SK-N-SH (cell line): ENCODE data around the gene NR6A1. TPM values are rescaled to one million over a fixed set of nuclear protein-coding genes. Genes with fewer than 3 reads are reported as not detected.

Experiments
- CTCF ChIA-PET: fragments of 300-600, 350-600 bp; formaldehyde crosslinking; extraction: SDS; loops from one replicate; lab custom pipeline; 2021; lab: Yijun Ruan, JAX
- POLR2A ChIA-PET: fragments of 350-600 bp; sonication (Branson Sonifier 250); formaldehyde crosslinking; extraction: SDS; loops from one replicate; lab custom pipeline; 2020; ENCODE audit warnings: antibody characterized with exemption, inconsistent platforms; lab: Yijun Ruan, JAX
- DNase-seq: peaks from one replicate; pipeline ENCODE4 v3.0.0; 2012
- H2AFZ ChIP-seq: fragments of 200-600 bp; sonication (generic); 2 replicates; pipeline ENCODE4 v1.8.1; 2016; ENCODE audit warnings: antibody characterized with exemption, mild to moderate bottlenecking, low read depth
- H3F3A ChIP-seq: fragments of 200-600 bp; sonication (generic); replicated peaks from 2 replicates; pipeline ENCODE3; 2016; ENCODE audit warnings: antibody characterized with exemption, mild to moderate bottlenecking; ENCODE audit not compliant: insufficient read depth
- H3K27ac ChIP-seq, 2 experiments: fragments of 200-500 bp in 1 of 2; fragments of 200-600 bp in 1 of 2; sonication (Bioruptor generic) in 1 of 2; sonication (generic), shearing (Covaris generic) in 1 of 2; 2 replicates each; pipeline versions ENCODE4 v1.5.1 to v1.6.1; 2014 to 2016; ENCODE audit warnings: low read depth in 2 of 2, inconsistent platforms in 1 of 2, low read length in 1 of 2, mild to moderate bottlenecking in 1 of 2, mixed read lengths in 1 of 2
- H3K27me3 ChIP-seq: fragments of 200-600 bp; sonication (generic), shearing (Covaris generic); 2 replicates; pipeline ENCODE4 v1.6.1; 2016; ENCODE audit warnings: mixed run types; ENCODE audit not compliant: insufficient read depth
- H3K36me3 ChIP-seq, 2 experiments: fragments of 200-500 bp in 1 of 2; fragments of 200-600 bp in 1 of 2; sonication (Bioruptor generic) in 1 of 2; sonication (generic) in 1 of 2; replicated peaks in 1 of 2; 2 replicates each; pipeline versions ENCODE3 to v1.5.1; 2014 to 2016; ENCODE audit warnings: low read length in 1 of 2, mild to moderate bottlenecking in 1 of 2; ENCODE audit not compliant: insufficient read depth in 2 of 2, control insufficient read depth in 1 of 2
- H3K4me1 ChIP-seq, 2 experiments: fragments of 200-500 bp in 1 of 2; fragments of 200-600 bp in 1 of 2; sonication (Bioruptor generic) in 1 of 2; sonication (generic), shearing (Covaris generic) in 1 of 2; 2 replicates each; pipeline versions ENCODE4 v1.5.1 to v1.6.1; 2014 to 2016; ENCODE audit warnings: low read depth in 1 of 2, low read length in 1 of 2, mixed run types in 1 of 2; ENCODE audit not compliant: insufficient read depth in 2 of 2, control insufficient read depth in 1 of 2
- H3K4me2 ChIP-seq: fragments of 200-600 bp; sonication (generic), shearing (Covaris generic); 2 replicates; pipeline ENCODE4 v1.6.1; 2017; ENCODE audit warnings: mixed run types
- H3K4me3 ChIP-seq, 2 experiments: fragments of 200-500 bp in 1 of 2; fragments of 200-600 bp in 1 of 2; sonication (Bioruptor generic) in 1 of 2; sonication (generic), shearing (Covaris generic) in 1 of 2; 2 replicates each; pipeline versions ENCODE4 v1.5.1 to v1.8.1; 2014 to 2016; ENCODE audit warnings: low read depth in 2 of 2, inconsistent platforms in 1 of 2, low read length in 1 of 2, mild to moderate bottlenecking in 1 of 2, mixed read lengths in 1 of 2, moderate library complexity in 1 of 2
- H3K79me2 ChIP-seq: fragments of 200-600 bp; sonication (generic); 2 replicates; pipeline ENCODE4 v1.8.1; 2017; ENCODE audit warnings: mild to moderate bottlenecking; ENCODE audit not compliant: insufficient read depth
- H3K9ac ChIP-seq: fragments of 200-600 bp; sonication (generic); 2 replicates; pipeline ENCODE4 v1.6.1; 2017; ENCODE audit warnings: mixed run types
- H3K9me2 ChIP-seq: fragments of 200-600 bp; sonication (generic); 2 replicates; pipeline ENCODE4 v1.6.1; 2017; ENCODE audit warnings: mixed run types
- H3K9me3 ChIP-seq: fragments of 200-600 bp; sonication (generic); 2 replicates; pipeline ENCODE4 v1.6.1; 2017; ENCODE audit warnings: mixed run types, mild to moderate bottlenecking, moderate library complexity
- H4K20me1 ChIP-seq: fragments of 200-600 bp; sonication (generic); 2 replicates; pipeline ENCODE4 v1.6.1; 2017; ENCODE audit warnings: mild to moderate bottlenecking, mixed run types; ENCODE audit not compliant: insufficient read depth
- CHD2 ChIP-seq: fragments of 150-350 bp; IDR thresholded peaks from 2 replicates; pipeline ENCODE4 v1.6.1; 2018; ENCODE audit warnings: low read length; ENCODE audit not compliant: partially characterized antibody
- EP300 ChIP-seq, 2 experiments: IDR thresholded peaks; 2 replicates each; pipeline versions ENCODE4 v1.4.0 to v1.6.1; 2012; ENCODE audit warnings: borderline replicate concordance in 1 of 2, low read depth in 1 of 2, low read length in 1 of 2
- EZH2phosphoT487 ChIP-seq: fragments of 200-600 bp; sonication (generic); IDR thresholded peaks from 2 replicates; pipeline ENCODE4 v1.6.1; 2017; ENCODE audit warnings: low read depth, mixed run types, mild to moderate bottlenecking, antibody characterized with exemption, moderate library complexity, borderline replicate concordance
- FOXM1 ChIP-seq: IDR thresholded peaks from 2 replicates; pipeline ENCODE4 v1.4.0; 2012; ENCODE audit warnings: low read depth, mild to moderate bottlenecking
- GATA2 ChIP-seq: sonication (generic); formaldehyde crosslinking; IDR thresholded peaks from 2 replicates; pipeline ENCODE4 v1.5.0; 2020; ENCODE audit warnings: mild to moderate bottlenecking, missing genetic modification reagents
- JUND ChIP-seq: IDR thresholded peaks from 2 replicates; pipeline ENCODE4 v1.4.0; 2012
- MEF2A ChIP-seq: IDR thresholded peaks from 2 replicates; pipeline ENCODE4 v1.4.0; 2012; ENCODE audit warnings: low read depth, borderline replicate concordance
- NFIC ChIP-seq: IDR thresholded peaks from 2 replicates; pipeline ENCODE4 v1.4.0; 2012; ENCODE audit warnings: borderline replicate concordance
- POLR2AphosphoS5 ChIP-seq: IDR thresholded peaks from 2 replicates; pipeline ENCODE4 v1.6.1; 2012; ENCODE audit warnings: low read depth, low read length
- RCOR1 ChIP-seq: fragments of 150-350 bp; IDR thresholded peaks from 2 replicates; pipeline ENCODE4 v1.6.1; 2017; ENCODE audit warnings: antibody characterized with exemption, low read length
- ZBTB33 ChIP-seq: IDR thresholded peaks from 2 replicates; pipeline ENCODE4 v1.4.0; 2012; ENCODE audit warnings: low read depth, borderline replicate concordance
- WGBS: methylation state at CpG from one replicate; pipeline ENCODE4 v1.1.6; 2017; ENCODE audit warnings: low lambda C conversion rate; 5-methylcytosine and 5-hydroxymethylcytosine counted together
- polyA plus RNA-seq, 3 experiments: library from polyadenylated mRNA; depleted of rRNA; stranded (reverse); fragments of >200 nt; gene quantifications; 2 replicates each; pipeline ENCODE4 v1.2.3, GENCODE V29; 2012
- TF ChIP-seq, protein P1 (sequence below): fragments of 150-350 bp; IDR thresholded peaks from 2 replicates; pipeline ENCODE4 v1.6.1; 2016; ENCODE audit warnings: mild to moderate bottlenecking, low read depth, low read length
- TF ChIP-seq, protein P2 (sequence below): fragments of 200-600 bp; sonication (generic); IDR thresholded peaks from 2 replicates; pipeline ENCODE4 v1.6.1; 2017; ENCODE audit warnings: antibody characterized with exemption, mild to moderate bottlenecking, moderate library complexity
- TF ChIP-seq, protein P3 (sequence below): fragments of 150-350 bp; IDR thresholded peaks from 2 replicates; pipeline ENCODE4 v1.6.1; 2017; ENCODE audit warnings: antibody characterized with exemption, low read length, low read depth, borderline replicate concordance

Gene NR6A1
- polyA plus RNA-seq, 1 of the 3 experiments (the other 2 are of a cell fraction): 1.2 TPM

- Histone ChIP-seq H3K9ac (no peak overlapping the region), H3K79me2 (no peaks in the 10 kb centered on the region), H3K9me2 (no peaks in the 10 kb centered on the region), H3F3A (peaks cover 6% of the 10 kb centered on the region), H3K27me3 (no peaks in the 10 kb centered on the region), H3K4me2 (no peak overlapping the region), H2AFZ (no peak overlapping the region), H3K27ac (no peak overlapping the region), H4K20me1 (no peaks in the 10 kb centered on the region), H3K36me3 (no peaks in the 10 kb centered on the region), H3K4me3 (no peak overlapping the region), H3K4me1 (peaks cover 4 to 15% of the 10 kb centered on the region in 2 experiments; a peak in 3 of 4 replicates), H3K9me3 (no peaks in the 10 kb centered on the region)
- TF ChIP-seq MEF2A (no peak), EZH2phosphoT487 (no peak), RCOR1 (no peak), CHD2 (no peak), POLR2AphosphoS5 (no peak), ZBTB33 (no peak), GATA2 (0 out of 2 replicates have a peak, but pooled peaks have one; percentile 16), JUND (no peak), NFIC (peak; percentile 12; the same call in 1 of the 2 replicates), EP300 (IDR thresholded peaks at IDR 0.05; ENCODE audit: borderline replicate concordance in 1 of 2, low read depth in 1 of 2, low read length in 1 of 2) (no peak), FOXM1 (no peak)
- TF ChIP-seq, protein P1, sequence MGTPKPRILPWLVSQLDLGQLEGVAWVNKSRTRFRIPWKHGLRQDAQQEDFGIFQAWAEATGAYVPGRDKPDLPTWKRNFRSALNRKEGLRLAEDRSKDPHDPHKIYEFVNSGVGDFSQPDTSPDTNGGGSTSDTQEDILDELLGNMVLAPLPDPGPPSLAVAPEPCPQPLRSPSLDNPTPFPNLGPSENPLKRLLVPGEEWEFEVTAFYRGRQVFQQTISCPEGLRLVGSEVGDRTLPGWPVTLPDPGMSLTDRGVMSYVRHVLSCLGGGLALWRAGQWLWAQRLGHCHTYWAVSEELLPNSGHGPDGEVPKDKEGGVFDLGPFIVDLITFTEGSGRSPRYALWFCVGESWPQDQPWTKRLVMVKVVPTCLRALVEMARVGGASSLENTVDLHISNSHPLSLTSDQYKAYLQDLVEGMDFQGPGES: no peak
- TF ChIP-seq, protein P2, sequence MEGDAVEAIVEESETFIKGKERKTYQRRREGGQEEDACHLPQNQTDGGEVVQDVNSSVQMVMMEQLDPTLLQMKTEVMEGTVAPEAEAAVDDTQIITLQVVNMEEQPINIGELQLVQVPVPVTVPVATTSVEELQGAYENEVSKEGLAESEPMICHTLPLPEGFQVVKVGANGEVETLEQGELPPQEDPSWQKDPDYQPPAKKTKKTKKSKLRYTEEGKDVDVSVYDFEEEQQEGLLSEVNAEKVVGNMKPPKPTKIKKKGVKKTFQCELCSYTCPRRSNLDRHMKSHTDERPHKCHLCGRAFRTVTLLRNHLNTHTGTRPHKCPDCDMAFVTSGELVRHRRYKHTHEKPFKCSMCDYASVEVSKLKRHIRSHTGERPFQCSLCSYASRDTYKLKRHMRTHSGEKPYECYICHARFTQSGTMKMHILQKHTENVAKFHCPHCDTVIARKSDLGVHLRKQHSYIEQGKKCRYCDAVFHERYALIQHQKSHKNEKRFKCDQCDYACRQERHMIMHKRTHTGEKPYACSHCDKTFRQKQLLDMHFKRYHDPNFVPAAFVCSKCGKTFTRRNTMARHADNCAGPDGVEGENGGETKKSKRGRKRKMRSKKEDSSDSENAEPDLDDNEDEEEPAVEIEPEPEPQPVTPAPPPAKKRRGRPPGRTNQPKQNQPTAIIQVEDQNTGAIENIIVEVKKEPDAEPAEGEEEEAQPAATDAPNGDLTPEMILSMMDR: no peak
- TF ChIP-seq, protein P3, sequence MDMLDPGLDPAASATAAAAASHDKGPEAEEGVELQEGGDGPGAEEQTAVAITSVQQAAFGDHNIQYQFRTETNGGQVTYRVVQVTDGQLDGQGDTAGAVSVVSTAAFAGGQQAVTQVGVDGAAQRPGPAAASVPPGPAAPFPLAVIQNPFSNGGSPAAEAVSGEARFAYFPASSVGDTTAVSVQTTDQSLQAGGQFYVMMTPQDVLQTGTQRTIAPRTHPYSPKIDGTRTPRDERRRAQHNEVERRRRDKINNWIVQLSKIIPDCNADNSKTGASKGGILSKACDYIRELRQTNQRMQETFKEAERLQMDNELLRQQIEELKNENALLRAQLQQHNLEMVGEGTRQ: no peak
- WGBS: 80% methylated on average over 10 of the region's 10 CpGs
- ChIA-PET CTCF (interaction anchor here (0.9 to 20.5 kb wide), 5 partner anchors 20 to 56 kb away, joined by 3 to 215 read pairs (median 13); partner anchors contain the start of genes NR6A1, OLFML2A and WDR38), POLR2A (no interaction called here)
- no peak for DNase-seq
Observed at GRCh38 chr9:124797343-124798103, 26.4 kb upstream of the NR6A1 start.
